NCI-H128 (cell line): ENCODE results near the gene WDFY4.

Experiments
- DNase-seq: peaks from one replicate; lab custom pipeline; 2025; ENCODE audit not compliant: unreplicated experiment; lab: John Stamatoyannopoulos, UW

The WDFY4 gene

GRCh38 chr10:48940372-48940771 lies 255.7 kb downstream of the WDFY4 start:
- DNase-seq, result no peak

- no peak for DNase-seq
These were observed 256.3 kb downstream of the WDFY4 start for GRCh38 chr10:48940958-48941357.

GRCh38 chr10:48941427-48942075 lies 256.9 kb downstream of the WDFY4 start:
- DNase-seq, result no peak

GRCh38 chr10:48943096-48943495 lies 258.4 kb downstream of the WDFY4 start:
- DNase-seq, result no peak

- no peak for DNase-seq
These were observed 259.5 kb downstream of the WDFY4 start for GRCh38 chr10:48944171-48944570.

GRCh38 chr10:48945441-48946130 lies 260.9 kb downstream of the WDFY4 start:
- DNase-seq, result no peak

- no peak for DNase-seq
These were observed 261.7 kb downstream of the WDFY4 start for GRCh38 chr10:48946332-48946731.

GRCh38 chr10:48946891-48947500 lies 262.3 kb downstream of the WDFY4 start:
- DNase-seq, result no peak

- DNase-seq, result no peak
These were observed 263.2 kb downstream of the WDFY4 start for GRCh38 chr10:48947690-48948469.

GRCh38 chr10:48948470-48949037 lies 263.9 kb downstream of the WDFY4 start:
- no peak for DNase-seq

- DNase-seq, result no peak
These were observed 267.0 kb downstream of the WDFY4 start for GRCh38 chr10:48951707-48952106.

GRCh38 chr10:48957361-48958151 lies 272.9 kb downstream of the WDFY4 start:
- no peak for DNase-seq

GRCh38 chr10:48958598-48959190 lies 274.0 kb downstream of the WDFY4 start:
- DNase-seq, result no peak

GRCh38 chr10:48964038-48964437 lies 279.4 kb downstream of the WDFY4 start:
- no peak for DNase-seq

GRCh38 chr10:48965460-48965859 lies 280.8 kb downstream of the WDFY4 start:
- DNase-seq, result no peak

- no peak for DNase-seq
These were observed 283.4 kb downstream of the WDFY4 start for GRCh38 chr10:48968036-48968435.

GRCh38 chr10:48970046-48970445 lies 285.4 kb downstream of the WDFY4 start:
- DNase-seq, result no peak

GRCh38 chr10:48970654-48971053 lies 286.0 kb downstream of the WDFY4 start:
- no peak for DNase-seq

- DNase-seq, result no peak
These were observed 288.4 kb downstream of the WDFY4 start for GRCh38 chr10:48973065-48973464.

GRCh38 chr10:48974510-48975156 lies 290.0 kb downstream of the WDFY4 start:
- DNase-seq, result no peak
